ENCODE results near the gene TMEM178A. TPM values are rescaled to one million over a fixed set of nuclear protein-coding genes. Genes with fewer than 3 reads are reported as not detected.

Gene TMEM178A
- total RNA-seq, 1 donor from 2014 or later, result 26.9 TPM

GRCh38 chr2:39673018-39673417 lies 7.3 kb downstream of the TMEM178A start:
- no peak for FAIRE-seq
- no peak for DNase-seq (ENCODE audit: low spot score in 2 of 2)

- FAIRE-seq, result no peak
- DNase-seq (ENCODE audit: low spot score in 2 of 2), result no peak
These were observed 10.6 kb downstream of the TMEM178A start for GRCh38 chr2:39676342-39676741.

- no peak for DNase-seq (ENCODE audit: low spot score in 2 of 2)
- FAIRE-seq, result no peak
These were observed 12.5 kb downstream of the TMEM178A start for GRCh38 chr2:39678170-39678569.

GRCh38 chr2:39679805-39680204 lies 14.1 kb downstream of the TMEM178A start:
- DNase-seq (ENCODE audit: low spot score in 2 of 2) (no peak), FAIRE-seq (no peak)

- DNase-seq (ENCODE audit: low spot score in 2 of 2), result no peak
- FAIRE-seq, result no peak
These were observed 16.5 kb downstream of the TMEM178A start for GRCh38 chr2:39682066-39682692.

- DNase-seq (ENCODE audit: low spot score in 2 of 2) (no peak), FAIRE-seq (no peak)
These were observed 17.4 kb downstream of the TMEM178A start for GRCh38 chr2:39683022-39683699.

GRCh38 chr2:39684464-39684863 lies 18.7 kb downstream of the TMEM178A start:
- FAIRE-seq, result no peak
- no peak for DNase-seq (ENCODE audit: low spot score in 2 of 2)

GRCh38 chr2:39685126-39685525 lies 19.4 kb downstream of the TMEM178A start:
- no peak for FAIRE-seq
- DNase-seq (ENCODE audit: low spot score in 2 of 2), result no peak

GRCh38 chr2:39686456-39686855 lies 20.7 kb downstream of the TMEM178A start:
- DNase-seq (ENCODE audit: low spot score in 2 of 2) (no peak), FAIRE-seq (no peak)

GRCh38 chr2:39688181-39688580 lies 22.5 kb downstream of the TMEM178A start:
- no peak for DNase-seq (ENCODE audit: low spot score in 2 of 2)
- no peak for FAIRE-seq

- no peak for DNase-seq (ENCODE audit: low spot score in 2 of 2)
- no peak for FAIRE-seq
These were observed 23.6 kb downstream of the TMEM178A start for GRCh38 chr2:39689272-39689841.

- no peak for FAIRE-seq
- no peak for DNase-seq (ENCODE audit: low spot score in 2 of 2)
These were observed 24.2 kb downstream of the TMEM178A start for GRCh38 chr2:39689876-39690275.

- FAIRE-seq, result no peak
- no peak for DNase-seq (ENCODE audit: low spot score in 2 of 2)
These were observed 27.5 kb downstream of the TMEM178A start for GRCh38 chr2:39693245-39693644.

- DNase-seq (ENCODE audit: low spot score in 2 of 2) (no peak), FAIRE-seq (no peak)
These were observed 30.4 kb downstream of the TMEM178A start for GRCh38 chr2:39696101-39696553.

- DNase-seq (ENCODE audit: low spot score in 2 of 2) (peak; percentile 20 to 30), FAIRE-seq (peak; percentile 95)
These were observed 31.1 kb downstream of the TMEM178A start for GRCh38 chr2:39696838-39697237.

- DNase-seq (ENCODE audit: low spot score in 2 of 2) (no peak), FAIRE-seq (no peak)
These were observed 31.7 kb downstream of the TMEM178A start for GRCh38 chr2:39697454-39697853.

GRCh38 chr2:39701137-39701536 lies 35.4 kb downstream of the TMEM178A start:
- no peak for FAIRE-seq
- no peak for DNase-seq (ENCODE audit: low spot score in 2 of 2)

- DNase-seq (ENCODE audit: low spot score in 2 of 2) (no peak), FAIRE-seq (no peak)
These were observed 37.6 kb downstream of the TMEM178A start for GRCh38 chr2:39703181-39703872.

- FAIRE-seq (no peak), DNase-seq (ENCODE audit: low spot score in 2 of 2) (no peak)
These were observed 38.8 kb downstream of the TMEM178A start for GRCh38 chr2:39704540-39704939.

GRCh38 chr2:39705638-39706037 lies 39.9 kb downstream of the TMEM178A start:
- DNase-seq (ENCODE audit: low spot score in 2 of 2), result no peak
- FAIRE-seq, result no peak

- FAIRE-seq (no peak), DNase-seq (ENCODE audit: low spot score in 2 of 2) (no peak)
These were observed 40.6 kb downstream of the TMEM178A start for GRCh38 chr2:39706312-39706711.
